HEK293 (cell line): Measurements from ENCODE around the gene THBS3.
A peak's percentile ranks its signal among the peaks of the same experiment; 100 is the strongest.

Experiments used
- KLF10 ChIP-seq: fragments of 450-650 bp; IDR thresholded peaks from 2 replicates; pipeline ENCODE4 v1.5.1; 2018; ENCODE audit warnings: missing biosample characterization, mild to moderate bottlenecking, missing genetic modification characterization
- MYNN ChIP-seq: fragments of 450-650 bp; formaldehyde crosslinking; IDR thresholded peaks from 2 replicates; pipeline ENCODE4 v1.5.1; 2016; ENCODE audit warnings: missing biosample characterization, missing genetic modification characterization, borderline replicate concordance
- OSR2 ChIP-seq: fragments of 450-650 bp; formaldehyde crosslinking; IDR thresholded peaks from 2 replicates; pipeline ENCODE4 v1.5.1; 2016; ENCODE audit warnings: missing biosample characterization, missing genetic modification characterization
- RBAK ChIP-seq: fragments of 450-650 bp; formaldehyde crosslinking; IDR thresholded peaks from 2 replicates; pipeline ENCODE4 v1.5.1; 2016; ENCODE audit warnings: missing biosample characterization, missing genetic modification characterization
- ZFP37 ChIP-seq: fragments of 450-650 bp; formaldehyde crosslinking; IDR thresholded peaks from 2 replicates; pipeline ENCODE4 v1.5.1; 2016; ENCODE audit warnings: missing biosample characterization, missing genetic modification characterization
- ZFP41 ChIP-seq: fragments of 450-650 bp; formaldehyde crosslinking; IDR thresholded peaks from 2 replicates; pipeline ENCODE4 v1.5.1; 2016; ENCODE audit warnings: missing biosample characterization, missing genetic modification characterization, borderline replicate concordance
- ZNF132 ChIP-seq: fragments of 450-650 bp; formaldehyde crosslinking; IDR thresholded peaks from 2 replicates; pipeline ENCODE4 v1.5.1; 2017; ENCODE audit warnings: missing biosample characterization, missing genetic modification characterization, borderline replicate concordance
- ZNF140 ChIP-seq: fragments of 450-650 bp; formaldehyde crosslinking; IDR thresholded peaks from 2 replicates; pipeline ENCODE4 v1.5.1; 2016; ENCODE audit warnings: missing biosample characterization, missing genetic modification characterization
- ZNF16 ChIP-seq: fragments of 450-650 bp; formaldehyde crosslinking; IDR thresholded peaks from 2 replicates; pipeline ENCODE4 v1.5.1; 2016; ENCODE audit warnings: low read depth, missing biosample characterization, missing genetic modification characterization
- ZNF19 ChIP-seq: fragments of 450-650 bp; formaldehyde crosslinking; IDR thresholded peaks from 2 replicates; pipeline ENCODE4; 2016; ENCODE audit warnings: missing biosample characterization, missing genetic modification characterization, low read depth
- ZNF221 ChIP-seq: fragments of 450-650 bp; formaldehyde crosslinking; IDR thresholded peaks from 2 replicates; pipeline ENCODE4 v1.5.1; 2017; ENCODE audit warnings: missing biosample characterization, missing genetic modification characterization, borderline replicate concordance
- ZNF266 ChIP-seq: fragments of 450-650 bp; formaldehyde crosslinking; IDR thresholded peaks from 2 replicates; pipeline ENCODE4 v1.5.1; 2016; ENCODE audit warnings: missing biosample characterization, missing genetic modification characterization, low read depth
- ZNF292 ChIP-seq: fragments of 450-650 bp; formaldehyde crosslinking; IDR thresholded peaks from 2 replicates; pipeline ENCODE4 v1.5.1; 2016; ENCODE audit warnings: low read depth, missing biosample characterization, missing genetic modification characterization, borderline replicate concordance
- ZNF302 ChIP-seq: fragments of 450-650 bp; formaldehyde crosslinking; IDR thresholded peaks from 2 replicates; pipeline ENCODE4 v1.5.1; 2016; ENCODE audit warnings: missing biosample characterization, missing genetic modification characterization, low read depth
- ZNF311 ChIP-seq: fragments of 450-650 bp; formaldehyde crosslinking; IDR thresholded peaks from 2 replicates; pipeline ENCODE4 v1.5.1; 2017; ENCODE audit warnings: missing biosample characterization, missing genetic modification characterization, borderline replicate concordance
- ZNF354C ChIP-seq: fragments of 450-650 bp; formaldehyde crosslinking; IDR thresholded peaks from 2 replicates; pipeline ENCODE4 v1.5.1; 2016; ENCODE audit warnings: missing biosample characterization, missing genetic modification characterization, low read depth, borderline replicate concordance
- ZNF404 ChIP-seq: fragments of 450-650 bp; formaldehyde crosslinking; IDR thresholded peaks from 2 replicates; pipeline ENCODE4 v1.5.1; 2017; ENCODE audit warnings: missing biosample characterization, missing genetic modification characterization
- ZNF530 ChIP-seq: fragments of 450-650 bp; formaldehyde crosslinking; IDR thresholded peaks from 2 replicates; pipeline ENCODE4 v1.5.1; 2016; ENCODE audit warnings: low read depth, missing biosample characterization, missing genetic modification characterization
- ZNF654 ChIP-seq: fragments of 450-650 bp; formaldehyde crosslinking; IDR thresholded peaks from 2 replicates; pipeline ENCODE4 v1.5.1; 2016; ENCODE audit warnings: low read depth, missing biosample characterization, missing genetic modification characterization
- ZNF670 ChIP-seq: fragments of 450-650 bp; formaldehyde crosslinking; IDR thresholded peaks from 2 replicates; pipeline ENCODE4 v1.5.1; 2016; ENCODE audit warnings: missing biosample characterization, missing genetic modification characterization, low read depth
- ZNF701 ChIP-seq: fragments of 450-650 bp; formaldehyde crosslinking; IDR thresholded peaks from 2 replicates; pipeline ENCODE4 v1.5.1; 2016; ENCODE audit warnings: missing biosample characterization, missing genetic modification characterization
- ZNF776 ChIP-seq: fragments of 450-650 bp; formaldehyde crosslinking; IDR thresholded peaks from 2 replicates; pipeline ENCODE4 v1.5.0; 2017; ENCODE audit warnings: missing biosample characterization, missing genetic modification characterization, borderline replicate concordance
- ZNF792 ChIP-seq: fragments of 450-650 bp; formaldehyde crosslinking; IDR thresholded peaks from 2 replicates; pipeline ENCODE4 v1.5.1; 2016; ENCODE audit warnings: missing biosample characterization, missing genetic modification characterization
- TF ChIP-seq, protein P1 (sequence below): fragments of 450-650 bp; formaldehyde crosslinking; IDR thresholded peaks from 2 replicates; pipeline ENCODE4 v1.5.1; 2016; ENCODE audit warnings: missing biosample characterization, missing genetic modification characterization
- TF ChIP-seq, protein P2 (sequence below): fragments of 450-650 bp; formaldehyde crosslinking; IDR thresholded peaks from 2 replicates; pipeline ENCODE4 v1.5.1; 2016; ENCODE audit warnings: missing biosample characterization, missing genetic modification characterization, borderline replicate concordance
- TF ChIP-seq, protein P3 (sequence below): fragments of 450-650 bp; formaldehyde crosslinking; conservative IDR thresholded peaks from 2 replicates; pipeline ENCODE4 v1.5.1; 2016; ENCODE audit warnings: low read depth, missing biosample characterization, missing genetic modification characterization
- TF ChIP-seq, protein P4 (sequence below): fragments of 450-650 bp; formaldehyde crosslinking; IDR thresholded peaks from 2 replicates; pipeline ENCODE4 v1.5.1; 2016; ENCODE audit warnings: missing biosample characterization, missing genetic modification characterization
- TF ChIP-seq, protein P5 (sequence below): fragments of 450-650 bp; formaldehyde crosslinking; IDR thresholded peaks from 2 replicates; pipeline ENCODE4 v1.5.1; 2016; ENCODE audit warnings: missing biosample characterization, missing genetic modification characterization

Gene THBS3

DNA sequence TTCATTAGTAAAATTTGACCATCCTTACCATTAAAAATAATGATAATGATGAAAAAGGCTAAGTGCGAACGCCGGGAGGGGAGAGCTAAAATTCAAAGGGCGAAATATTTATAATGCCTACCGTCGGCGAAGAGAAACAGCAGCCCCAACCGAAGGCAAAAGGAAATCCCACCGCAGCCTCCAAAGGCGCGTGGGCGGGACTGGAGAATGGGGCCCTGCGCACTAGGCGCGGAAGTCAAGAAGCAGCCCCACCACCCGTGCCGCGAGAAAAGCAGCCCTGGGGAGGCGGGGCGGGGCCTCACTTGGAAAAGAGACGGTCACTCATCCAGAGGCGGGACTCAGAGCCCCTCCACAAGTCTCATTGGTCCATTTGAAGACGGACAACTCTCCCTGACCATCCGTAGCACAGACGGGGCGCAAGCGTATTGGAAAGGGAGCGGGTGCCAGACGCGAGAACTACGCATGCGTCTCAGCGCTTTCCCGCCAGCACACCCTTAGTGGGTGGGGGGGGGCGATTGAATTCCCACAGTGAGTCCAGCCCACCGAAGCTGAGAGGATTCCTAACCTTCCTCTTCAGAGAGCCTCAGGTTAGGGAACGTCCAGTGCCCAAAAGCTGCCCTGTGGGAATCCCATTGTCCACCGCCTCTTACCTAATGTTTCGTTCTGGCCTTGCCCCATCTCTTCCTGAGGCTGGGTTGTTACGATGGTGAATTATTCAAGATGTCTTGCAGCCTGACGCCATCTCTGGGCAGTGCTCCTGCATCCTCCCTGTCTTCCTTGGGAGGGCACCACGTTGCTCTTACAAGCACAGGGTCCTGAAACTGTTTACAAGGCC, 19.8 kb upstream of the THBS3 start (continued):
- TF ChIP-seq ZNF266 (no peak), OSR2 (tag by site-specific recombination) (0 out of 2 replicates have a peak, but pooled peaks have one; percentile 38), ZNF654 (tag by site-specific recombination) (no peak), ZNF354C (tag by site-specific recombination) (no peak), ZNF19 (tag by site-specific recombination) (no peak), ZNF16 (tag by site-specific recombination) (no peak), ZNF132 (no peak), ZNF311 (no peak), ZNF404 (tag by site-specific recombination) (no peak), MYNN (no peak), ZNF701 (tag by site-specific recombination) (no peak), ZNF530 (tag by site-specific recombination) (no peak), ZNF792 (peak; percentile 73; the same call in 1 of the 2 replicates), ZFP37 (tag by site-specific recombination) (no peak), ZFP41 (tag by site-specific recombination) (no peak), RBAK (no peak), ZNF776 (no peak), ZNF140 (tag by site-specific recombination) (no peak), ZNF221 (tag by site-specific recombination) (no peak), KLF10 (tag by site-specific recombination) (0 out of 2 replicates have a peak, but pooled peaks have one; percentile 42), ZNF302 (tag by site-specific recombination) (no peak), ZNF670 (tag by site-specific recombination) (no peak), ZNF292 (tag by site-specific recombination) (no peak)
- TF ChIP-seq, protein P1, sequence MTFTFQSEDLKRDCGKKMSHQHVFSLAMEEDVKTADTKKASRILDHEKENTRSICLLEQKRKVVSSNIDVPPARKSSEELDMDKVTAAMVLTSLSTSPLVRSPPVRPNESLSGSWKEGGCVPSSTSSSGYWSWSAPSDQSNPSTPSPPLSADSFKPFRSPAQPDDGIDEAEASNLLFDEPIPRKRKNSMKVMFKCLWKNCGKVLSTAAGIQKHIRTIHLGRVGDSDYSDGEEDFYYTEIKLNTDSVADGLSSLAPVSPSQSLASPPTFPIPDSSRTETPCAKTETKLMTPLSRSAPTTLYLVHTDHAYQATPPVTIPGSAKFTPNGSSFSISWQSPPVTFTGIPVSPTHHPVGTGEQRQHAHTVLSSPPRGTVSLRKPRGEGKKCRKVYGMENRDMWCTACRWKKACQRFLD (tag by site-specific recombination) = no peak
- TF ChIP-seq, protein P2, sequence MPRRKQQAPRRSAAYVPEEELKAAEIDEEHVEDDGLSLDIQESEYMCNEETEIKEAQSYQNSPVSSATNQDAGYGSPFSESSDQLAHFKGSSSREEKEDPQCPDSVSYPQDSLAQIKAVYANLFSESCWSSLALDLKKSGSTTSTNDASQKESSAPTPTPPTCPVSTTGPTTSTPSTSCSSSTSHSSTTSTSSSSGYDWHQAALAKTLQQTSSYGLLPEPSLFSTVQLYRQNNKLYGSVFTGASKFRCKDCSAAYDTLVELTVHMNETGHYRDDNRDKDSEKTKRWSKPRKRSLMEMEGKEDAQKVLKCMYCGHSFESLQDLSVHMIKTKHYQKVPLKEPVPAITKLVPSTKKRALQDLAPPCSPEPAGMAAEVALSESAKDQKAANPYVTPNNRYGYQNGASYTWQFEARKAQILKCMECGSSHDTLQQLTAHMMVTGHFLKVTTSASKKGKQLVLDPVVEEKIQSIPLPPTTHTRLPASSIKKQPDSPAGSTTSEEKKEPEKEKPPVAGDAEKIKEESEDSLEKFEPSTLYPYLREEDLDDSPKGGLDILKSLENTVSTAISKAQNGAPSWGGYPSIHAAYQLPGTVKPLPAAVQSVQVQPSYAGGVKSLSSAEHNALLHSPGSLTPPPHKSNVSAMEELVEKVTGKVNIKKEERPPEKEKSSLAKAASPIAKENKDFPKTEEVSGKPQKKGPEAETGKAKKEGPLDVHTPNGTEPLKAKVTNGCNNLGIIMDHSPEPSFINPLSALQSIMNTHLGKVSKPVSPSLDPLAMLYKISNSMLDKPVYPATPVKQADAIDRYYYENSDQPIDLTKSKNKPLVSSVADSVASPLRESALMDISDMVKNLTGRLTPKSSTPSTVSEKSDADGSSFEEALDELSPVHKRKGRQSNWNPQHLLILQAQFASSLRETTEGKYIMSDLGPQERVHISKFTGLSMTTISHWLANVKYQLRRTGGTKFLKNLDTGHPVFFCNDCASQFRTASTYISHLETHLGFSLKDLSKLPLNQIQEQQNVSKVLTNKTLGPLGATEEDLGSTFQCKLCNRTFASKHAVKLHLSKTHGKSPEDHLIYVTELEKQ (tag by site-specific recombination) = no peak
- TF ChIP-seq, protein P3, sequence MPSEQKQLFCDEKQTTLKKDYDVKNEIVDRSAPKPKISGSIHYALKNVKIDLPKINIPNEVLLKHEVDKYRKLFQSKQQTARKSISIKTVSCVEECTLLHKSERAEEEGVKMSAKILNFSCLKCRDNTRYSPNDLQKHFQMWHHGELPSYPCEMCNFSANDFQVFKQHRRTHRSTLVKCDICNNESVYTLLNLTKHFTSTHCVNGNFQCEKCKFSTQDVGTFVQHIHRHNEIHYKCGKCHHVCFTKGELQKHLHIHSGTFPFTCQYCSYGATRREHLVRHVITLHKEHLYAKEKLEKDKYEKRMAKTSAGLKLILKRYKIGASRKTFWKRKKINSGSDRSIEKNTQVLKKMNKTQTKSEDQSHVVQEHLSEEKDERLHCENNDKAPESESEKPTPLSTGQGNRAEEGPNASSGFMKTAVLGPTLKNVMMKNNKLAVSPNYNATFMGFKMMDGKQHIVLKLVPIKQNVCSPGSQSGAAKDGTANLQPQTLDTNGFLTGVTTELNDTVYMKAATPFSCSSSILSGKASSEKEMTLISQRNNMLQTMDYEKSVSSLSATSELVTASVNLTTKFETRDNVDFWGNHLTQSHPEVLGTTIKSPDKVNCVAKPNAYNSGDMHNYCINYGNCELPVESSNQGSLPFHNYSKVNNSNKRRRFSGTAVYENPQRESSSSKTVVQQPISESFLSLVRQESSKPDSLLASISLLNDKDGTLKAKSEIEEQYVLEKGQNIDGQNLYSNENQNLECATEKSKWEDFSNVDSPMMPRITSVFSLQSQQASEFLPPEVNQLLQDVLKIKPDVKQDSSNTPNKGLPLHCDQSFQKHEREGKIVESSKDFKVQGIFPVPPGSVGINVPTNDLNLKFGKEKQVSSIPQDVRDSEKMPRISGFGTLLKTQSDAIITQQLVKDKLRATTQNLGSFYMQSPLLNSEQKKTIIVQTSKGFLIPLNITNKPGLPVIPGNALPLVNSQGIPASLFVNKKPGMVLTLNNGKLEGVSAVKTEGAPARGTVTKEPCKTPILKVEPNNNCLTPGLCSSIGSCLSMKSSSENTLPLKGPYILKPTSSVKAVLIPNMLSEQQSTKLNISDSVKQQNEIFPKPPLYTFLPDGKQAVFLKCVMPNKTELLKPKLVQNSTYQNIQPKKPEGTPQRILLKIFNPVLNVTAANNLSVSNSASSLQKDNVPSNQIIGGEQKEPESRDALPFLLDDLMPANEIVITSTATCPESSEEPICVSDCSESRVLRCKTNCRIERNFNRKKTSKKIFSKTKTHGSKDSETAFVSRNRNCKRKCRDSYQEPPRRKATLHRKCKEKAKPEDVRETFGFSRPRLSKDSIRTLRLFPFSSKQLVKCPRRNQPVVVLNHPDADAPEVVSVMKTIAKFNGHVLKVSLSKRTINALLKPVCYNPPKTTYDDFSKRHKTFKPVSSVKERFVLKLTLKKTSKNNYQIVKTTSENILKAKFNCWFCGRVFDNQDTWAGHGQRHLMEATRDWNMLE = no peak
- TF ChIP-seq, protein P4, sequence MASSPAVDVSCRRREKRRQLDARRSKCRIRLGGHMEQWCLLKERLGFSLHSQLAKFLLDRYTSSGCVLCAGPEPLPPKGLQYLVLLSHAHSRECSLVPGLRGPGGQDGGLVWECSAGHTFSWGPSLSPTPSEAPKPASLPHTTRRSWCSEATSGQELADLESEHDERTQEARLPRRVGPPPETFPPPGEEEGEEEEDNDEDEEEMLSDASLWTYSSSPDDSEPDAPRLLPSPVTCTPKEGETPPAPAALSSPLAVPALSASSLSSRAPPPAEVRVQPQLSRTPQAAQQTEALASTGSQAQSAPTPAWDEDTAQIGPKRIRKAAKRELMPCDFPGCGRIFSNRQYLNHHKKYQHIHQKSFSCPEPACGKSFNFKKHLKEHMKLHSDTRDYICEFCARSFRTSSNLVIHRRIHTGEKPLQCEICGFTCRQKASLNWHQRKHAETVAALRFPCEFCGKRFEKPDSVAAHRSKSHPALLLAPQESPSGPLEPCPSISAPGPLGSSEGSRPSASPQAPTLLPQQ (tag by site-specific recombination) = no peak
- TF ChIP-seq, protein P5, sequence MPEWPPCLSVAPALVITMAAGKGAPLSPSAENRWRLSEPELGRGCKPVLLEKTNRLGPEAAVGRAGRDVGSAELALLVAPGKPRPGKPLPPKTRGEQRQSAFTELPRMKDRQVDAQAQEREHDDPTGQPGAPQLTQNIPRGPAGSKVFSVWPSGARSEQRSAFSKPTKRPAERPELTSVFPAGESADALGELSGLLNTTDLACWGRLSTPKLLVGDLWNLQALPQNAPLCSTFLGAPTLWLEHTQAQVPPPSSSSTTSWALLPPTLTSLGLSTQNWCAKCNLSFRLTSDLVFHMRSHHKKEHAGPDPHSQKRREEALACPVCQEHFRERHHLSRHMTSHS (tag by site-specific recombination) = no peak
